H9 (cell line): ENCODE data around the gene ATAT1. TPM values are rescaled to one million over a fixed set of nuclear protein-coding genes. Genes with fewer than 3 reads are reported as not detected.

ENCODE experiments used
- DNase-seq: peaks from one replicate; pipeline ENCODE4 v3.0.0-alpha.2; 2017
- H2AFZ ChIP-seq: one replicate; pipeline ENCODE4 v1.6.1; 2013; ENCODE audit warnings: mild to moderate bottlenecking, low read length, control low read depth, moderate library complexity
- H2AK5ac ChIP-seq: 2 replicates; pipeline ENCODE4 v1.6.1; 2013; ENCODE audit warnings: low read length, control low read depth, mixed read lengths; ENCODE audit not compliant: insufficient read length
- H2BK120ac ChIP-seq: one replicate; pipeline ENCODE4 v1.6.1; 2013; ENCODE audit warnings: low read depth, mild to moderate bottlenecking, low read length, control low read depth, inconsistent platforms; ENCODE audit not compliant: poor library complexity, severe bottlenecking
- H2BK12ac ChIP-seq: 2 replicates; pipeline ENCODE4 v1.6.1; 2013; ENCODE audit warnings: low read length, control low read depth, mixed read lengths, low read depth; ENCODE audit not compliant: insufficient read length
- H2BK15ac ChIP-seq: 2 replicates; pipeline ENCODE4 v1.6.1; 2013; ENCODE audit warnings: low read depth, low read length, control low read depth
- H2BK20ac ChIP-seq: one replicate; pipeline ENCODE4 v1.6.1; 2013; ENCODE audit warnings: low read depth, mild to moderate bottlenecking, low read length, control low read depth, inconsistent platforms; ENCODE audit not compliant: poor library complexity, severe bottlenecking
- H2BK5ac ChIP-seq: 2 replicates; pipeline ENCODE4 v1.6.1; 2013; ENCODE audit warnings: low read length, control low read depth, mixed read lengths; ENCODE audit not compliant: insufficient read length
- H3K14ac ChIP-seq: 2 replicates; pipeline ENCODE4 v1.6.1; 2013; ENCODE audit warnings: low read length, control low read depth; ENCODE audit not compliant: insufficient read depth
- H3K18ac ChIP-seq: 2 replicates; pipeline ENCODE4 v1.6.1; 2013; ENCODE audit warnings: low read depth, mild to moderate bottlenecking, mixed read lengths, low read length, control low read depth; ENCODE audit not compliant: insufficient read length
- H3K23ac ChIP-seq: 2 replicates; pipeline ENCODE4 v1.6.1; 2013; ENCODE audit warnings: low read length, control low read depth, mixed read lengths, low read depth; ENCODE audit not compliant: insufficient read length
- H3K23me2 ChIP-seq: 2 replicates; pipeline ENCODE4 v1.6.1; 2013; ENCODE audit warnings: low read depth, mild to moderate bottlenecking, mixed read lengths, low read length, control low read depth; ENCODE audit not compliant: insufficient read length, poor library complexity, severe bottlenecking
- H3K27ac ChIP-seq: 2 replicates; pipeline ENCODE4 v1.5.1; 2013; ENCODE audit warnings: low read length, control low read depth, mixed read lengths, low read depth; ENCODE audit not compliant: insufficient read length
- H3K27me3 ChIP-seq: 2 replicates; pipeline ENCODE4 v1.6.1; 2013; ENCODE audit warnings: low read length, control low read depth, inconsistent platforms; ENCODE audit not compliant: insufficient read depth
- H3K4ac ChIP-seq: 2 replicates; pipeline ENCODE4 v1.6.1; 2013; ENCODE audit warnings: low read depth, mild to moderate bottlenecking, control low read depth, inconsistent platforms, low read length, moderate library complexity
- H3K4me1 ChIP-seq: 2 replicates; pipeline ENCODE4 v1.6.1; 2013; ENCODE audit warnings: low read length, control low read depth, inconsistent platforms; ENCODE audit not compliant: insufficient read depth
- H3K4me2 ChIP-seq: 2 replicates; pipeline ENCODE4 v1.6.1; 2013; ENCODE audit warnings: low read length, control low read depth, mixed read lengths; ENCODE audit not compliant: insufficient read length, insufficient read depth
- H3K56ac ChIP-seq: 2 replicates; pipeline ENCODE4 v1.6.1; 2013; ENCODE audit warnings: low read depth, mild to moderate bottlenecking, mixed read lengths, low read length, control low read depth; ENCODE audit not compliant: insufficient read length
- H3K79me1 ChIP-seq: 2 replicates; pipeline ENCODE4 v1.6.1; 2013; ENCODE audit warnings: low read depth, mild to moderate bottlenecking, moderate library complexity, low read length, control low read depth, inconsistent platforms; ENCODE audit not compliant: insufficient read depth, poor library complexity, severe bottlenecking
- H3K79me2 ChIP-seq: 2 replicates; pipeline ENCODE4 v1.6.1; 2013; ENCODE audit warnings: low read length, control low read depth, inconsistent platforms; ENCODE audit not compliant: insufficient read depth
- H3K9ac ChIP-seq: 2 replicates; pipeline ENCODE4 v1.6.1; 2013; ENCODE audit warnings: low read length, control low read depth, mixed read lengths; ENCODE audit not compliant: insufficient read length; ENCODE audit errors: extremely low read depth
- H3K9me3 ChIP-seq: one replicate; pipeline ENCODE4 v1.6.1; 2013; ENCODE audit warnings: low read depth, low read length, inconsistent platforms; ENCODE audit not compliant: control insufficient read depth
- H3T11ph ChIP-seq: one replicate; pipeline ENCODE4 v1.6.1; 2013; ENCODE audit warnings: mild to moderate bottlenecking, low read length, control low read depth, inconsistent platforms
- H4K20me1 ChIP-seq: one replicate; pipeline ENCODE4 v1.6.1; 2013; ENCODE audit not compliant: control insufficient read depth, insufficient read length, insufficient read depth
- H4K5ac ChIP-seq: 2 replicates; pipeline ENCODE4 v1.6.1; 2013; ENCODE audit warnings: low read depth, mild to moderate bottlenecking, mixed read lengths, low read length, control low read depth; ENCODE audit not compliant: insufficient read length
- H4K8ac ChIP-seq: replicated peaks from 2 replicates; pipeline ENCODE4 v1.6.1; 2013; ENCODE audit warnings: low read length, control low read depth, mixed read lengths, low read depth; ENCODE audit not compliant: insufficient read length
- H4K91ac ChIP-seq: 2 replicates; pipeline ENCODE4 v1.6.1; 2013; ENCODE audit warnings: low read depth, mild to moderate bottlenecking, moderate library complexity, mixed read lengths, low read length, control low read depth; ENCODE audit not compliant: insufficient read length
- H3K27ac Mint-ChIP-seq, 3 experiments: 2 replicates in 2 of 3; 3 replicates in 1 of 3; pipeline ENCODE4 v1.8.0; 2020 to 2021; ENCODE audit warnings: mixed read lengths in 3 of 3, mild to moderate bottlenecking in 1 of 3, moderate library complexity in 1 of 3
- H3K27me3 Mint-ChIP-seq: 2 replicates; pipeline ENCODE4 v1.8.0; 2021; ENCODE audit warnings: low read depth, mild to moderate bottlenecking, moderate library complexity, mixed read lengths
- H3K36me3 Mint-ChIP-seq, 3 experiments: 2 replicates in 2 of 3; 3 replicates in 1 of 3; pipeline ENCODE4 v1.8.0; 2020 to 2021; ENCODE audit warnings: low read depth in 3 of 3, mixed read lengths in 3 of 3; ENCODE audit not compliant: insufficient read depth in 1 of 3
- H3K4me1 Mint-ChIP-seq, 2 experiments: 2 replicates each; pipeline ENCODE4 v1.8.0; 2020; ENCODE audit warnings: mixed read lengths in 2 of 2
- H3K4me3 Mint-ChIP-seq, 2 experiments: 2 replicates in 1 of 2; 3 replicates in 1 of 2; pipeline ENCODE4 v1.8.0; 2020 to 2021; ENCODE audit warnings: mild to moderate bottlenecking in 2 of 2, mixed read lengths in 2 of 2, moderate library complexity in 1 of 2
- H3K9me3 Mint-ChIP-seq, 2 experiments: 2 replicates in 1 of 2; 3 replicates in 1 of 2; pipeline ENCODE4 v1.8.0; 2020; ENCODE audit warnings: mild to moderate bottlenecking in 2 of 2, mixed read lengths in 2 of 2, moderate library complexity in 1 of 2
- CTCF ChIP-seq: fragments of 200-600 bp; sonication (generic); conservative IDR thresholded peaks from 3 replicates; pipeline ENCODE4 v1.8.0; 2021; ENCODE audit warnings: antibody characterized with exemption, mild to moderate bottlenecking
- WGBS: extraction: QIAGEN DNeasy Blood & Tissue Kit; methylation state at CpG from one replicate; pipeline ENCODE4 v1.1.7; 2013; ENCODE audit warnings: missing lambda C conversion rate, low lambda C conversion rate, mixed read lengths; ENCODE audit not compliant: insufficient read length; ENCODE audit errors: extremely low coverage; 5-methylcytosine and 5-hydroxymethylcytosine counted together
- total RNA-seq: library from RNA; stranded (reverse); gene quantifications from 2 replicates; pipeline ENCODE4 v1.2.1, GENCODE V29; 2021

Gene ATAT1
- total RNA-seq, 1 experiment from 2014 or later, result 20.1 TPM

GRCh38 chr6:30611150-30611855 is 15.4 kb upstream of the ATAT1 start:
- Histone ChIP-seq H4K8ac (no peak overlapping the region), H3K27ac (no peak overlapping the region), H3K79me2 (peaks cover 2% of the 10 kb centered on the region; the same call in 1 of the 2 replicates), H2BK12ac (no peak overlapping the region), H4K91ac (no peak overlapping the region), H2BK20ac (no peak overlapping the region), H3K4me2 (no peak overlapping the region), H3K9me3 (no peaks in the 10 kb centered on the region), H3K9ac (no peak overlapping the region), H3K79me1 (no peaks in the 10 kb centered on the region), H3K4ac (no peak overlapping the region), H3T11ph (no peak overlapping the region), H2BK120ac (no peak overlapping the region), H3K14ac (no peak overlapping the region), H3K56ac (no peak overlapping the region), H3K23ac (no peak overlapping the region), H2AFZ (no peak overlapping the region), H3K23me2 (peaks cover 10% of the 10 kb centered on the region), H4K20me1 (no peaks in the 10 kb centered on the region), H2BK15ac (no peak overlapping the region), H3K4me1 (peaks cover 4% of the 10 kb centered on the region; the same call in 1 of the 2 replicates), H3K18ac (no peak overlapping the region), H2AK5ac (no peak overlapping the region), H2BK5ac (no peak overlapping the region), H3K27me3 (no peaks in the 10 kb centered on the region), H4K5ac (no peak overlapping the region)
- peaks cover under 1% of the 10 kb centered on the region; the same call in 1 of the 2 replicates for H3K27me3 Mint-ChIP-seq
- DNase-seq, result no peak
- no CpG with 5 or more reads among the region's 9 CpGs for WGBS
- H3K9me3 Mint-ChIP-seq, result peaks cover 1 to 4% of the 10 kb centered on the region in 2 experiments; a peak in 3 of 5 replicates
- H3K36me3 Mint-ChIP-seq, result peaks cover 41 to 82% (median 67%) of the 10 kb centered on the region in 3 experiments
- no peak for TF ChIP-seq CTCF
- H3K4me3 Mint-ChIP-seq, result no peak overlapping the region
- H3K27ac Mint-ChIP-seq, result peak overlapping the region; percentile 11 to 79 (median 47); a peak in 5 of 7 replicates
- peaks cover 30 to 39% of the 10 kb centered on the region in 2 experiments for H3K4me1 Mint-ChIP-seq
